ENCODE data around the gene MTF2. TPM values are rescaled to one million over a fixed set of nuclear protein-coding genes. Genes with fewer than 3 reads are reported as not detected.

MTF2 gene
- total and polyA plus RNA-seq, 9 of the 15 experiments (the other 6 are each of a cell fraction or from before 2014, with no cell fraction given), result 29.3 to 124 (median 57.7) TPM

GRCh38 chr1:93033029-93033428 is 46.1 kb upstream of the MTF2 start (continued):
- TF ChIP-seq JUN (IDR thresholded peaks at IDR 0.05; ENCODE audit: borderline replicate concordance, low read depth, low read length) (no peak), JUN (CRISPR knock-in tag; IDR thresholded peaks at IDR 0.05; ENCODE audit: borderline replicate concordance) (no peak), CEBPB (tag; IDR thresholded peaks at IDR 0.05) (no peak), ZNF507 (tag; conservative IDR thresholded peaks at IDR 0.05) (no peak), ZNF239 (CRISPR knock-in tag; IDR thresholded peaks at IDR 0.05) (no peak), ZNF143 (CRISPR knock-in tag; IDR thresholded peaks at IDR 0.05) (no peak), KLF1 (tag; IDR thresholded peaks at IDR 0.05) (no peak), ZNF76 (CRISPR knock-in tag; IDR thresholded peaks at IDR 0.05; ENCODE audit: borderline replicate concordance) (no peak), DIDO1 (tag; IDR thresholded peaks at IDR 0.05; ENCODE audit: low read depth) (no peak), ZEB2 (IDR thresholded peaks at IDR 0.05) (peak; percentile 73), HMGXB4 (CRISPR knock-in tag; IDR thresholded peaks at IDR 0.05) (no peak), CBFA2T2 (conservative IDR thresholded peaks at IDR 0.05) (peak; percentile 55), CHD1 (IDR thresholded peaks at IDR 0.05; ENCODE audit: low read length) (no peak), ZNF696 (CRISPR knock-in tag; conservative IDR thresholded peaks at IDR 0.05) (no peak), ZC3H8 (IDR thresholded peaks at IDR 0.05) (no peak), ZBTB11 (CRISPR knock-in tag; IDR thresholded peaks at IDR 0.05) (no peak), TSC22D4 (tag; IDR thresholded peaks at IDR 0.05) (no peak), ATF4 (CRISPR knock-in tag; IDR thresholded peaks at IDR 0.05) (no peak), CUX1 (CRISPR knock-in tag; IDR thresholded peaks at IDR 0.05) (no peak)

Data from K562 (cell line).